G401.6 (cell line): ENCODE results near the gene COPZ2.
"Not testable (repeated sequence)": the region's sequence is repeated elsewhere in the genome, so short reads cannot be mapped to it uniquely, and the experiment has no call there.

Experiments
- FAIRE-seq: peaks from 2 replicates; lab custom pipeline; 2012; peaks lifted over from hg19 to GRCh38; lab: Jason Lieb, UNC

The COPZ2 gene

GRCh38 chr17:48037036-48037837, at the start of gene COPZ2:
Gene COPZ2, minus strand, starts transcription at chr17:48037797. Its CDS starts 20 bp downstream, at chr17:48037777.
- FAIRE-seq: no peak

- FAIRE-seq: no peak
Observed at GRCh38 chr17:48084932-48085331, 47.3 kb upstream of the COPZ2 start.

GRCh38 chr17:48081858-48082257, 44.3 kb upstream of the COPZ2 start:
- FAIRE-seq: no peak

- FAIRE-seq: not testable (repeated sequence)
Observed at GRCh38 chr17:48077152-48077551, 39.6 kb upstream of the COPZ2 start.

- peak; percentile 82 for FAIRE-seq
Observed at GRCh38 chr17:48074322-48075081, 36.9 kb upstream of the COPZ2 start.

- FAIRE-seq: not testable (repeated sequence)
Observed at GRCh38 chr17:48073566-48074094, 36.0 kb upstream of the COPZ2 start.

- not testable (repeated sequence) for FAIRE-seq
Observed at GRCh38 chr17:48072811-48073210, 35.2 kb upstream of the COPZ2 start.

GRCh38 chr17:48071654-48072053, 34.1 kb upstream of the COPZ2 start:
- no peak for FAIRE-seq

- no peak for FAIRE-seq
Observed at GRCh38 chr17:48070195-48070594, 32.6 kb upstream of the COPZ2 start.

- FAIRE-seq: no peak
Observed at GRCh38 chr17:48068491-48068961, 30.9 kb upstream of the COPZ2 start.

GRCh38 chr17:48067808-48068207, 30.2 kb upstream of the COPZ2 start:
- not testable (repeated sequence) for FAIRE-seq

- FAIRE-seq: no peak
Observed at GRCh38 chr17:48067245-48067644, 29.6 kb upstream of the COPZ2 start.

- FAIRE-seq: no peak
Observed at GRCh38 chr17:48066656-48067055, 29.1 kb upstream of the COPZ2 start.

GRCh38 chr17:48066192-48066591, 28.6 kb upstream of the COPZ2 start:
- FAIRE-seq: no peak

- no peak for FAIRE-seq
Observed at GRCh38 chr17:48064638-48065037, 27.0 kb upstream of the COPZ2 start.

- no peak for FAIRE-seq
Observed at GRCh38 chr17:48062273-48062672, 24.7 kb upstream of the COPZ2 start.

- FAIRE-seq: no peak
Observed at GRCh38 chr17:48060249-48060648, 22.7 kb upstream of the COPZ2 start.

- no peak for FAIRE-seq
Observed at GRCh38 chr17:48059125-48059668, 21.6 kb upstream of the COPZ2 start.

GRCh38 chr17:48058393-48059124, 21.0 kb upstream of the COPZ2 start:
- FAIRE-seq: no peak

- FAIRE-seq: no peak
Observed at GRCh38 chr17:48057626-48058025, 20.0 kb upstream of the COPZ2 start.

- no peak for FAIRE-seq
Observed at GRCh38 chr17:48056879-48057278, 19.3 kb upstream of the COPZ2 start.

- no peak for FAIRE-seq
Observed at GRCh38 chr17:48056246-48056745, 18.7 kb upstream of the COPZ2 start.
